ENCODE results near the gene FAM47E.

FAM47E gene

DNA sequence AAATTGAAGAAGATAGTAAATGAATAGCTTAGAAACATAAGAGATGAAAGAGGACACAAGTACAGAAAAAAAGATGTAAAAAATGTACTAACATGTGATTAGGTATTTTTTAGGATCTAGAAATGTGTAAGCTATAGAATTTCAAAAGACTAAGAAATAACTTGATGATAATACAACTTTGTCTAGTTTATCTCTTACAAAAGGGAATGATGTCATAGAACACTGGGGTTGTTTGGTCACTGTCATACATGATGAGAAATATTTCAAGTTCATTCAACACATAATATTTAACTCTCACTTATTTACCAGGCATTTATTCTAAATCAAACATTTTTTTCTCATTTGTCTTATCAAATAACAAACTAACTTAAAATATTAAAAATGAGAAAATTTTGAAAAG, 73.6 kb downstream of the FAM47E start:
- Histone ChIP-seq H3K4me3 (ENCODE audit: low read length in 2 of 2) (no peak overlapping the region), H3K4me1 (ENCODE audit: control insufficient read depth in 2 of 2, insufficient read depth in 2 of 2, low read length in 2 of 2) (no peaks in the 10 kb centered on the region), H3K27ac (ENCODE audit: low read depth in 2 of 2, low read length in 2 of 2) (no peak overlapping the region), H3K27me3 (ENCODE audit: control insufficient read depth in 2 of 2, insufficient read depth in 2 of 2, low read length in 2 of 2) (no peaks in the 10 kb centered on the region), H3K9me3 (ENCODE audit: control insufficient read depth in 2 of 2, low read length in 2 of 2) (peaks cover 7 to 15% of the 10 kb centered on the region in 2 donors), H3K36me3 (ENCODE audit: control insufficient read depth in 2 of 2, insufficient read depth in 2 of 2, low read length in 2 of 2) (no peaks in the 10 kb centered on the region), H3K9ac (ENCODE audit: low read depth in 1 of 2, low read length in 2 of 2) (no peak overlapping the region)

DNA sequence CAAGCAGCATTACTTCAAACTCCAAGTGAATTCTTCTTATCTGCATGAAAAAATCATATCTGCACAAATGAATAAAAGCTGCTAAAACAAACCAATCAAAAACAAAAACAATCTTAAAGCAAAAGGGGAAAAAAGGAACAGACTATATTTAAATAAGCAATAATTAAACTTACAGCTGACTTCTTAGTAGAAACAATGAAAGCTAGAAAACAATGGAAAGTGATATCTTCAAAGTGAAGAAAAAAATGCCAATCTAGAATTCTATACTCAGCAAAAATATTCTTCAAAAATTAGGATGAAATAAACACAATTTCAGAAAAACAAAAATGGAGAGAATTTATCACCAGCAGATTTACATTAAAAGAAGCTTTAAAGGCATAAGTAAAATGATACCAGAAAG, 75.0 kb downstream of the FAM47E start:
- Histone ChIP-seq H3K9ac (ENCODE audit: low read depth in 1 of 2, low read length in 2 of 2) (no peak overlapping the region), H3K27me3 (ENCODE audit: control insufficient read depth in 2 of 2, insufficient read depth in 2 of 2, low read length in 2 of 2) (no peaks in the 10 kb centered on the region), H3K4me1 (ENCODE audit: control insufficient read depth in 2 of 2, insufficient read depth in 2 of 2, low read length in 2 of 2) (no peaks in the 10 kb centered on the region), H3K36me3 (ENCODE audit: control insufficient read depth in 2 of 2, insufficient read depth in 2 of 2, low read length in 2 of 2) (no peaks in the 10 kb centered on the region), H3K4me3 (ENCODE audit: low read length in 2 of 2) (no peak overlapping the region), H3K9me3 (ENCODE audit: control insufficient read depth in 2 of 2, low read length in 2 of 2) (peaks cover 7 to 15% of the 10 kb centered on the region in 2 donors), H3K27ac (ENCODE audit: low read depth in 2 of 2, low read length in 2 of 2) (no peak overlapping the region)

Measured in mucosa of rectum (tissue), 2 donors.